ENCODE measurements around the gene PSMG2.
"Not testable (repeated sequence)": the region's sequence is repeated elsewhere in the genome, so short reads cannot be mapped to it uniquely, and the experiment has no call there.

PSMG2 gene

DNA sequence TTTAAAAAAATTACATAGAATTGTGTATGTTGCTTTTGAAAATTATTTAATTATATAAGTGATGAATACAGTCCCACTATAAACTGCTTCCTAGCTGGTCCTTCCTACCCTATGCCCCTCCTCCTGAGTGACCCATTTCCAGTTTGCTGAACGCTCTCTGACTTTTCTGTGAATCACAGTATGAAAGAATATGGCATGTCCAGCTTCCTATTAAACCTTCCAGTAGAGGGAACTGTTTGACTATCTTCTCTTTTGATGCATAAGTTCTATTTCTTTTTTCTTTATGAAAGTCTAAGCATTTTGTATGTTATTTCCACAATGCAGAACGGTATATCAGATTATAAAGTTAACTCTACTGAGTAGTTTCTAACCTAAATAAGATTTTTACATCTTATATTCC is 41.3 kb downstream of the PSMG2 start:
- Mint-ChIP-seq H3K36me3 (ENCODE audit: low read depth) (no peaks in the 10 kb centered on the region), H3K9me3 (no peaks in the 10 kb centered on the region), H3K4me1 (ENCODE audit: low read depth) (peaks cover 5% of the 10 kb centered on the region), H3K4me3 (no peak overlapping the region), H3K27me3 (peaks cover under 1% of the 10 kb centered on the region), H3K27ac (no peak overlapping the region)
- intact Hi-C loops (cut with micrococcal nuclease), result loop anchor here (1.0 kb wide), 2 partner anchors 149 to 190 kb away; no protein-coding TSS in a partner anchor

DNA sequence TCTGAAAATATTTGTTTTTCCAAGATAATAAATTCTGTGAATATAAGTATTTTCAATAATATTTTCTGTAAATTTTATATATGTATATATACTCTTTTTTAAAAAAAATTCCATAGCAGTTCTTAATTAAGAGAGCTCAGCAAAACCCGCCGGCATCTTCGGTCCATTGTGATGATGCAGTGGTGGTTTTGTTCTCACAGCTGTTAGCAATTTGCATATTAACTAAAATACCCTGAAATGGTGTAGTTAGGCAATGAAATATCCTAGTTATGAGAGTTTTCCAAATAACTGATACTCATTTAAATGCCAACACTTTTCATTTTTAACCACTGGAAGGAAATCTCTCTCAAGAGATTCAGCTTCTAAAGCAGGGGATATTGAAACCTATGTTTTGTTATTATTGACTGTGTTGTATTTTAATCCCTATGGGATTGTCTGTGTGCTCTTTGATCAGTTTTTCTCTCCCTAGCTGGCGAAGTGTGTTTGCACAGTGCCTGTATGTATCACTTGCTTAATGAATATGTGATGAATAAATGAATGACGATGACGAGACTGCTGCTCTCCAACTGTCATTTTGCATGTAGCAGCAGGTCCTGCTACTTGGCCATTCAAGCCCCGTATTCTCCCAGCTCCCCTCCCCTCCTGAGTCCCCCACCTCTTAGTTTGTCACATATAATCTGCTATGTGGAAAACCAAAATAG is 42.4 kb downstream of the PSMG2 start:
- H3K9me3 Mint-ChIP-seq, result no peaks in the 10 kb centered on the region
- no peak overlapping the region for H3K4me3 Mint-ChIP-seq
- peaks cover 5% of the 10 kb centered on the region for H3K4me1 Mint-ChIP-seq (ENCODE audit: low read depth)
- H3K27me3 Mint-ChIP-seq, result peaks cover 1% of the 10 kb centered on the region
- no peak overlapping the region for H3K27ac Mint-ChIP-seq
- H3K36me3 Mint-ChIP-seq (ENCODE audit: low read depth), result no peaks in the 10 kb centered on the region
- intact Hi-C loops (cut with micrococcal nuclease), result no loop called here

DNA sequence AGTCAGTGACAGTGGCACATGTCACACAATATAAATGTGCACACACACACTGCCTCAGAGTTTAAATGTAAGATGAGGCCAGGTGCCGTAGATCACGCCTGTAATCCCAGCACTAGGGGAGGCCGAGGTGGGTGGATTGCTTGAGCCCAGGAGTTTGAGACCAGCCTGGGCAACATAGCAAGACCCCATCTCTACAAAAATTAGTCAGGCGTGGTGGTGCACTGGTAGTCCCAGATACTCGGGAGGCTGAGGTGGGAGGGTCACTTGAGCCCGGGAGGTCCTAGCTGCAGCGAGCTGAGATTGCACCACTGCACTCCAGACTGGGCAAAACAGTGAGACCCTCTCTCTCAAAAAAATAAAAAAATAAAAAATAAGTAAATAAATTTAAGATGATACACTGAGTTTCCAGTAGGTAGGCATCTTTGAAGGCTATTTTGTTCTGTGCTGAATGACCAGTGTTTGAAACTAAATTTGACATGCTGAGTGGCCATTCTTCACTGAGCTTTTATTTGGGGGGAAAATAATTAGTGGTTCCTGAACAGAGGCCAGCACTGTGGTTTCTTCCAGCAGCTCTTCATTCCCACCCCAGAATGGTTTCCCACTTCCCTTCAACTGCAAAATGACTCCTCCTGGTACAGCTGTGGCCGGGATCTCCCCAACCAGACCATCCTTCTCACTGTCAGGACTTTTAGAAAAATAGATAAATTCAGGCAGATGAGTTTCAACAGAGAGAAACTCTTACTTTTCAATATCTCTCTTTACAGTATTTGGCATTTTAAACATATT is 44.9 kb downstream of the PSMG2 start:
- Mint-ChIP-seq H3K36me3 (ENCODE audit: low read depth) (no peaks in the 10 kb centered on the region), H3K27ac (no peak overlapping the region), H3K4me1 (ENCODE audit: low read depth) (peaks cover 5% of the 10 kb centered on the region), H3K27me3 (peaks cover 1% of the 10 kb centered on the region), H3K9me3 (no peaks in the 10 kb centered on the region), H3K4me3 (no peak overlapping the region)
- intact Hi-C loops (cut with micrococcal nuclease), result no loop called here

DNA sequence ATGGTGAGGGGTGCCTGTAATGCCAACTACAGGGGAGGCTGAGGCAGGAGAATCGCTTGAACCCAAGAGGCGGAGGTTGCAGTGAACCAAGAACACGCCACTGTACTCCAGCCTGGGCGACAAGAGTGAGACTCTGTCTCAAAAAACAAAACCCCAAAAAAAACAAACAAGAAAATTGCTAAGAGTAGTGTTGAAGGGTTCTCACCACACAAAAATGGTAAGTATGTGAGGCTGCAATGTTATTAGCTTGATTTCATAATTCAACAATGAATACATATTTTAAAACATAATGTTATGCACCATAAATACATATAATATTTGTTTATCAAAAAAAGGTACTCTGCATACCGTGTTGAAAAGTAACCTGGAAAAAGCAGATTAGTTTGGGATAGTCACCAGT is 45.8 kb downstream of the PSMG2 start:
- no peaks in the 10 kb centered on the region for H3K36me3 Mint-ChIP-seq (ENCODE audit: low read depth)
- peaks cover 5% of the 10 kb centered on the region for H3K4me1 Mint-ChIP-seq (ENCODE audit: low read depth)
- H3K4me3 Mint-ChIP-seq, result no peak overlapping the region
- no peaks in the 10 kb centered on the region for H3K9me3 Mint-ChIP-seq
- H3K27ac Mint-ChIP-seq, result no peak overlapping the region
- H3K27me3 Mint-ChIP-seq, result peaks cover 1% of the 10 kb centered on the region
- intact Hi-C loops (cut with micrococcal nuclease), result no loop called here

DNA sequence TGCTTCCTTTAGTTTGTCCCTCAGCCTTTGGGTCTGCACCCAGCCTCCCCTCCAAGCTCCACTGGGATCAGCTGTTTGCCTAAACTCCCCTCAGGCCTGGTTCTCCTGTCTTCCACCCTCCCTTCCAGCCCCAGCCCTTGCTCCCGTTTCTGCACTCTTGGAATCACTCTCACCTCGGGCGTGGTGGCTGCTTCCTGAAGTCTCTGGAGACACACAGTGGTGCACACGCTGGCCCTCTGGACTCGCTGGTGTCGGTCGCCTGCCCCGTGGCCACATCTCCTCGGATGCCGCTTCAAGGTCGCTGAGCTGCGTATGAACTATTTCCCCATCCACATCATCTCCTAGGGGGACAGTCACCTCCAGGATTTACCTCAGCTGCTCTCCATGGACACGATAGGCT is 46.3 kb downstream of the PSMG2 start:
- intact Hi-C loops (cut with micrococcal nuclease), result no loop called here
- Mint-ChIP-seq H3K4me1 (ENCODE audit: low read depth) (peaks cover 5% of the 10 kb centered on the region), H3K4me3 (no peak overlapping the region), H3K27ac (no peak overlapping the region), H3K9me3 (no peaks in the 10 kb centered on the region), H3K36me3 (ENCODE audit: low read depth) (no peaks in the 10 kb centered on the region), H3K27me3 (peaks cover 1% of the 10 kb centered on the region)

DNA sequence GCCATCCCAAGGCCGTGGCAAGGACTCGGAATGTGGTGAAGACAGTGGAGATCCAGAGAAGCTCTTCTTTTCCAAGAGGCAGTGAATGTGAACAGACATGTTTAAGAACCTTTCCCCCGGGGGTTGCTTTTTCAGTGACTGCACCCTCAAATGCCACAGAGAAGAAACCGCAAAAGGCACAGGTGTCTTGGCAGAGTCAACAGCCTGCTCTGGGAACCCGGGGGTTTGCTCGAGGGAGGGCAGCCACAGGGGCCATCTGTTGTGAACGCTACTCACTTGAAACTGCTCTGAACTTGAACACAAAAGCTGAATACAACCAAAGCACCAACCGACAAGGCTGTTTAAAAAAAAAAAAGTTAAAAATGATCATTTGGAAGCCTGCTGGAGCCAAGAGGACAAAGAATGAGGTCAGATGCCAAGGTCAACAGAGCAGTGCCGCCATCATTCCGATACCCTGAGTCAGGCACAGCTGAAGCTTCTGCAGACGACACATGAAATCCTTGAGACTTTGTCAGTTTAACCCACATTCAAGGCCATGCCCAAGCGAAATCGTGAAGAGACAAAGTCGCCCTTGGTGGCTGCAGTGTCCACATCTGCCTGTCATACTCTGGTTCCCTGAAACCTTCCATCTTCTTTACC is 47.4 kb downstream of the PSMG2 start:
- Mint-ChIP-seq H3K9me3 (no peaks in the 10 kb centered on the region), H3K4me3 (no peak overlapping the region), H3K36me3 (ENCODE audit: low read depth) (no peaks in the 10 kb centered on the region), H3K27me3 (peaks cover 1% of the 10 kb centered on the region), H3K27ac (no peak overlapping the region), H3K4me1 (ENCODE audit: low read depth) (peaks cover 5% of the 10 kb centered on the region)
- intact Hi-C loops (cut with micrococcal nuclease), result no loop called here

DNA sequence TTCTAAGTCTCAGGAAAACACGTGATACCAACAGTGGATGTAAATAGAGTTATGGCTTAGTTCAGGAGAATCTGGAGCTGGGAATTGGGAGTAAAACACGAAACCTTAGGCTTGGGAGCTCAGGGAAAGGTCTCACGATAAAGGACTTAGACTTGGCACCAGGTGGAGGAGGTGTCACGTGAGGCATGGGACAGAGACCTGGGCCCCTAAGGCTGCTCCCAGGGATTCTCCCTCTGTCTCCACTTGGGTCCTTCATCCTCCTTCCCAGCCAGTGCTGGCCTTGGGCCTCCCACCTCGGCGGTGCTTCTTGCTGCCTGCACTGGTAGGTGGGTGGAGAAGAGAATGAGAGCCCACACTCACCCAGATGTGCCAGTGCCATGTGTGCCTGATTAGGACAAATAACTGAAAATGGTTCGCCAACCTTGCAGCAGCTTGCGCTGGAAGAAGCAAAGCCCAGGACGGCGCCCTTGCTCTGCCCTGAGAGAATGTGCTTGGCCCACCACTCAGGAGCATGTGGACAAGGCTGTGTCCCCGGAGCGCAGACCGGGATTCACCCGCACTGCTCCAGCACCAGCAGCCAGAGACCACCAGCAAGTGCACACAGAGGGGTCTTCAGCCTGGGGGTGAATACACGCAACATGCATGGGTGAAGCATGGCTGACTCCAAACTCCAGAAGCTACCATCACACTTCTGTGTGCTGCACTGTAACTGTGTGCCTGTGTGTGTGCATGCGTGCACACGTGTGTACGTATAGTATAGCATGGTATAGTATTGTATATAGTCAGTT is 48.1 kb downstream of the PSMG2 start:
- Mint-ChIP-seq H3K4me1 (ENCODE audit: low read depth) (peaks cover 5% of the 10 kb centered on the region), H3K9me3 (no peaks in the 10 kb centered on the region), H3K27ac (no peak overlapping the region), H3K36me3 (ENCODE audit: low read depth) (no peaks in the 10 kb centered on the region), H3K4me3 (no peak overlapping the region), H3K27me3 (peaks cover 1% of the 10 kb centered on the region)
- intact Hi-C loops (cut with micrococcal nuclease), result no loop called here

DNA sequence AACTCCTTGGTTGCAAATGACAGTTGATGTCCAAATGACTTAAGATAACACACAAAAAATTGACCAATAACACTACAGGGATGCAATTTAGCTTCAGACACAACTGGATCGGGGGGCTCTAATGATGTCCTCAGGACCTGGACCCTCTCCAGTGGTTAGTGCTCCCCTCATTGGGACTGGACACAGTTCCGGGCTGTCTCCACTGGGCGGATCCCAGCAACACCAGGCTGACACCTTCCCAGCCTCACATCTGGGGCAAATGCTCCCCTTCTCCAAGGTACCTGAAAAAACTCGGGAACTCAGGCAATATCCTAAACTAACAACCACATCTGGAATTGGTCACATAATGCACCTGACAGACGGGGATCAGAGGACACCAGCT is 48.7 kb downstream of the PSMG2 start:
- Mint-ChIP-seq H3K27ac (no peak overlapping the region), H3K36me3 (ENCODE audit: low read depth) (no peaks in the 10 kb centered on the region), H3K4me3 (no peak overlapping the region), H3K9me3 (no peaks in the 10 kb centered on the region), H3K27me3 (peaks cover 1% of the 10 kb centered on the region), H3K4me1 (ENCODE audit: low read depth) (peaks cover 5% of the 10 kb centered on the region)
- intact Hi-C loops (cut with micrococcal nuclease), result no loop called here

DNA sequence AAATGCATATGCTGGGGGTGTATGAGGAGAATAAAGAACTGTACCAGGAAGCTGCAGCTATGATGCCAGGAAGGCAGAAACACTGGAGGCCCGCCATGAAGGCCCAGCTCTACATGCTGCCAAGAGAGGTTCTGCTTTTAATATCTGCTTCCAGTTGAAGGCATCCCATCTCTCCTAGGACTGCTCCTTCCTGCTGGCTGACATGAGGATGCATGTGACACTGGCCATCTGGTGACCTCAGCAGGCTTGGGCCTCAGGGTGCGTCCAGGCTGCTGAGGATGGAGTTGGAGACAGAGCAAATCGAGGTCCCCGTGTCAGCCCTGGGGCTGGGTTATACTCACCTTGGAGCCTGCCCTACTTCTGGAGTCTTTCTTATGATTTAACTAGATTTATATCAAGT is 49.0 kb downstream of the PSMG2 start:
- H3K27ac Mint-ChIP-seq, result no peak overlapping the region
- H3K27me3 Mint-ChIP-seq, result peaks cover 1% of the 10 kb centered on the region
- H3K4me3 Mint-ChIP-seq, result no peak overlapping the region
- peaks cover 5% of the 10 kb centered on the region for H3K4me1 Mint-ChIP-seq (ENCODE audit: low read depth)
- intact Hi-C loops (cut with micrococcal nuclease), result no loop called here
- H3K36me3 Mint-ChIP-seq (ENCODE audit: low read depth), result no peaks in the 10 kb centered on the region
- no peaks in the 10 kb centered on the region for H3K9me3 Mint-ChIP-seq

DNA sequence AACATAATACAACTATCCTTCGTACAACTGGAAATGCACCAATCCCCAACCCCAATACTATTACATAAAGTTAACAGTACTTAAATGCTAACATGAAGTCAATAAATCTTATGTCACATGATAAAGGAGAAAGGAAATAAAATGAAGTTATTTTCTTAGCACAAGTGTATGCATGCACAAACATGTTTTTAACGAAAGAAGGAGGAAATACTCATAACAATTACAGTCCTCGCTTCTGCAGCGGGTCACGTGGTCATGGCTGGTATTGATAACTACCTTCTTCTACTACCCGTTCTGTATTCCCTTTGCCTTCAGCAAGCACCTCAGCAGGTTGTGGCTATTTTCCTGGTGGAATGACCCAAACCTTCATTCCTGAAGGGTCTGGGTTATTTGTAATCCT is 51.7 kb downstream of the PSMG2 start:
- Mint-ChIP-seq H3K4me3 (no peak overlapping the region), H3K4me1 (ENCODE audit: low read depth) (no peaks in the 10 kb centered on the region), H3K9me3 (no peaks in the 10 kb centered on the region), H3K36me3 (ENCODE audit: low read depth) (no peaks in the 10 kb centered on the region), H3K27me3 (no peaks in the 10 kb centered on the region), H3K27ac (no peak overlapping the region)
- intact Hi-C loops (cut with micrococcal nuclease), result no loop called here

DNA sequence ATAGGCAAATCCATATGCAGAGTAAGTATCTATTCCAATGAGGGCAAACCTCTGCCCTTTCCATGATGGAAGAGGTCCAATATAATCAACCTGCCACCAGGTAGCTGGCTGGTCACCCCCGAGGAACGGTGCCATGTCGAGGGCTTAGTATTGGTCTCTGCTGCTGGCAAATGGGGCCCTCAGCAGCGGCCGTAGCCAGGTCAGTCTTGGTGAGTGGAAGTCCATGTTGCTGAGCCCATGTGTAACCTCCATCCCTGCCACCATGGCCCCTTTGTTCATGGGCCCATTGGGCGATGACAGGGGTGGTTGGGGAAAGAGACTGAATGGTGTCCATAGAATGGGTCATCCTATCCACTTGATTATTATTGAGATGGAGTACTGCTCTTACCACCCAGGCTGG is 52.8 kb downstream of the PSMG2 start:
- H3K4me3 Mint-ChIP-seq; H3K27ac Mint-ChIP-seq; H3K4me1 Mint-ChIP-seq (ENCODE audit: low read depth); H3K27me3 Mint-ChIP-seq; H3K9me3 Mint-ChIP-seq; intact Hi-C loops (cut with micrococcal nuclease); H3K36me3 Mint-ChIP-seq (ENCODE audit: low read depth): not testable (repeated sequence)

DNA sequence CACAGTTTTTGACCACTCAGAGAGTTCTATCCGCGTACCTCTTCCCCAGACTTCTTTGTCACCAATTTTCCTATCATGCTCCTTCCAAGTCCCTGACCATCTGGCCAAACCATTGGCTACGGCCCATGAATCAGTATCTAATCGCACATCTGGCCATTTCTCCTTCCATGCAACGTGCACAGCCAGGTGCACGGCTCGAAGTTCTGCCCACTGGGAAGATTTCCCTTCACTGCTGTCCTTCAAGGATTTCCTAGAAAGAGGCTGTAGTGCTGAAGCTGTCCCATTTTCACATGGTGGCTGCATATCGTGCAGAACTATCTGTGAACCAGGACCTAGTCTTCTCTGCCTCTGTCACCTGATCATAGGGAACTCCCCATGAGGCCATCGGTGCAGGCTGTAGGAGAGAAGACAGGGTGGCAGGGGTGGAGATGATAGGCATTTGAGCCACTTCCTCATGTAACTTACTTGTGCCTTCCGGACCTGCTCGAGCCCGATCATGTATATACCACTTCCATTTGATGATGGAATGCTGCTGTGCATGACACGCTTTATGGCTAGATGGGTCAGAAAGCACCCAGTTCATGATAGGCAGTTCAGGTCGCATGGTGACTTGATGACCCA is 53.9 kb downstream of the PSMG2 start:
- H3K27ac Mint-ChIP-seq; H3K36me3 Mint-ChIP-seq (ENCODE audit: low read depth); intact Hi-C loops (cut with micrococcal nuclease): not testable (repeated sequence)

DNA sequence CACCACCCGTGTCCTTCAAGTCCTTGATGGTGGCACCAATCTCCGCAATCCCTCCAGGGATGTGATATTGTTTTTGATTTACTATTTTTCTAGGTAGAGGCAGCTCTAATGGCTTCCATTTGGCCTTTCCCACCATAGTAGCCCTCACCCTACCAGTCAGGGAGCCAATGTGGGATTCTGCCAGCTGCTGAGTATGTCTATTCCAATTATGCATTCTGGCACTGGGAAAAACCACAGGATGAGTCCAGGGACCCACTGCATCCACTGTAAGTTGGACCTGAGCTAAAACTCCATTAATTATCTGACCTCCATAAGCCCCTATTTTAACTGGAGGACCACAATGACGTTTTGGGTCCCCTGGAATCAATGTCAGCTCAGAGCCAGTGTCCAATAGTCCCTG is 55.7 kb downstream of the PSMG2 start:
- H3K27ac Mint-ChIP-seq; H3K27me3 Mint-ChIP-seq; intact Hi-C loops (cut with micrococcal nuclease); H3K36me3 Mint-ChIP-seq (ENCODE audit: low read depth); H3K9me3 Mint-ChIP-seq; H3K4me3 Mint-ChIP-seq; H3K4me1 Mint-ChIP-seq (ENCODE audit: low read depth): not testable (repeated sequence)

More for the DNA sequence above, 53.9 kb downstream of the PSMG2 start:
- H3K9me3 Mint-ChIP-seq; H3K4me3 Mint-ChIP-seq; H3K4me1 Mint-ChIP-seq (ENCODE audit: low read depth); H3K27me3 Mint-ChIP-seq: not testable (repeated sequence)

Data from dendritic cell treated with granulocyte-macrophage colony-stimulating factor and Interleukin-4, amounts not matched to agents 40 ng/mL and 50 ng/mL, for 4 days (primary cell).